Loucy (cell line): ENCODE results near the gene LCT.

ENCODE experiments used
- H2AFZ ChIP-seq: fragments of 200-600 bp; sonication (generic); 2 replicates; pipeline ENCODE4 v1.6.0; 2016; ENCODE audit warnings: antibody characterized with exemption, mild to moderate bottlenecking, low read length, moderate library complexity
- H3F3A ChIP-seq: fragments of 200-600 bp; 2 replicates; pipeline ENCODE4 v1.6.0; 2016; ENCODE audit warnings: antibody characterized with exemption, low read depth, mild to moderate bottlenecking
- H3K27me3 ChIP-seq: fragments of 200-600 bp; sonication (generic); 2 replicates; pipeline ENCODE4 v1.6.1; 2014; ENCODE audit warnings: low read length, mild to moderate bottlenecking; ENCODE audit not compliant: insufficient read depth, poor library complexity, severe bottlenecking
- H3K36me3 ChIP-seq: fragments of 200-600 bp; sonication (generic); 2 replicates; pipeline ENCODE4 v1.6.1; 2016; ENCODE audit warnings: low read length; ENCODE audit not compliant: insufficient read depth
- H3K4me1 ChIP-seq: fragments of 200-600 bp; sonication (generic); 2 replicates; pipeline ENCODE4 v1.5.1; 2014; ENCODE audit warnings: low read length, mild to moderate bottlenecking; ENCODE audit not compliant: insufficient read depth, poor library complexity, severe bottlenecking
- H3K4me2 ChIP-seq: fragments of 200-600 bp; sonication (generic); 2 replicates; pipeline ENCODE4 v1.6.0; 2014; ENCODE audit warnings: antibody characterized with exemption, low read length, low read depth, mild to moderate bottlenecking; ENCODE audit not compliant: poor library complexity, severe bottlenecking
- H3K4me3 ChIP-seq: fragments of 200-600 bp; sonication (generic); 2 replicates; pipeline ENCODE4 v1.5.1; 2014; ENCODE audit warnings: low read length, mild to moderate bottlenecking, mixed read lengths; ENCODE audit not compliant: poor library complexity, severe bottlenecking
- H3K79me2 ChIP-seq: fragments of 200-600 bp; sonication (generic); 2 replicates; pipeline ENCODE4 v1.6.1; 2014; ENCODE audit warnings: low read length; ENCODE audit not compliant: insufficient read depth
- H3K9ac ChIP-seq: fragments of 200-600 bp; sonication (generic); 2 replicates; pipeline ENCODE4 v1.6.0; 2014; ENCODE audit warnings: mild to moderate bottlenecking, low read depth, low read length, moderate library complexity; ENCODE audit not compliant: poor library complexity, severe bottlenecking
- H3K9me2 ChIP-seq: fragments of 200-600 bp; sonication (generic); replicated peaks from 2 replicates; pipeline ENCODE4 v1.6.1; 2016; ENCODE audit warnings: low read depth, low read length, mixed read lengths
- H3K9me3 ChIP-seq: fragments of 200-600 bp; sonication (generic); 2 replicates; pipeline ENCODE4 v1.6.1; 2014; ENCODE audit warnings: mild to moderate bottlenecking, antibody characterized with exemption, low read length, low read depth; ENCODE audit not compliant: insufficient read depth
- H4K20me1 ChIP-seq: fragments of 200-600 bp; sonication (generic); 2 replicates; pipeline ENCODE4 v1.6.0; 2014; ENCODE audit warnings: antibody characterized with exemption, low read length, mild to moderate bottlenecking; ENCODE audit not compliant: insufficient read depth, poor library complexity, severe bottlenecking
- EZH2phosphoT487 ChIP-seq: fragments of 200-600 bp; IDR thresholded peaks from 2 replicates; pipeline ENCODE4 v1.6.1; 2018; ENCODE audit warnings: antibody characterized with exemption, mild to moderate bottlenecking, moderate library complexity, borderline replicate concordance
- TF ChIP-seq, protein P1 (sequence below): fragments of 200-600 bp; sonication (generic); conservative IDR thresholded peaks from 2 replicates; pipeline ENCODE4 v1.5.1; 2014; ENCODE audit warnings: mild to moderate bottlenecking, antibody characterized with exemption, low read length

Gene LCT

DNA sequence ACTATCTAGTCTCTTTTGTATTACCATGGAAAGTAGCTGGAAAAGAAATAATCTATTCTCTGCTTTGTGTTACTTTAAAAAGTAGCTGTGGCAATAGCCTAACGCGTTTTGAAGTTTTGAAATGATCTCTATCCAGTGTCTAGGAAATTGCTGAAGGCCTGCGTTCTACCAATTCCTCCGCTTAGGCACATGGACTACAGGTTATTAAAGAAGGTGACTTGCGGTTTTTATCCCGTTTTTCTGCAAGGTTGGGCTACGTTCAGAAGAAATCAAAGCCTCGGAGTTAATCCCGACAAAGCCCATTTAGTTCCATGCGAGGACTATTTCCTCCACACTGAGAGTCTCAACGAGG lies 96.0 kb downstream of the LCT start:
- Histone ChIP-seq H2AFZ (peak overlapping the region; percentile 74; the same call in 1 of the 2 replicates), H3K79me2 (peaks cover 42% of the 10 kb centered on the region), H4K20me1 (peaks cover 42% of the 10 kb centered on the region), H3K9ac (no peak overlapping the region), H3K9me3 (no peaks in the 10 kb centered on the region), H3K4me2 (no peak overlapping the region), H3K4me3 (no peak overlapping the region), H3K36me3 (no peaks in the 10 kb centered on the region), H3K27me3 (peaks cover 5% of the 10 kb centered on the region), H3F3A (no peaks in the 10 kb centered on the region), H3K9me2 (no peaks in the 10 kb centered on the region; the same call in 1 of the 2 replicates), H3K4me1 (peaks cover 28% of the 10 kb centered on the region)
- TF ChIP-seq, protein P1, sequence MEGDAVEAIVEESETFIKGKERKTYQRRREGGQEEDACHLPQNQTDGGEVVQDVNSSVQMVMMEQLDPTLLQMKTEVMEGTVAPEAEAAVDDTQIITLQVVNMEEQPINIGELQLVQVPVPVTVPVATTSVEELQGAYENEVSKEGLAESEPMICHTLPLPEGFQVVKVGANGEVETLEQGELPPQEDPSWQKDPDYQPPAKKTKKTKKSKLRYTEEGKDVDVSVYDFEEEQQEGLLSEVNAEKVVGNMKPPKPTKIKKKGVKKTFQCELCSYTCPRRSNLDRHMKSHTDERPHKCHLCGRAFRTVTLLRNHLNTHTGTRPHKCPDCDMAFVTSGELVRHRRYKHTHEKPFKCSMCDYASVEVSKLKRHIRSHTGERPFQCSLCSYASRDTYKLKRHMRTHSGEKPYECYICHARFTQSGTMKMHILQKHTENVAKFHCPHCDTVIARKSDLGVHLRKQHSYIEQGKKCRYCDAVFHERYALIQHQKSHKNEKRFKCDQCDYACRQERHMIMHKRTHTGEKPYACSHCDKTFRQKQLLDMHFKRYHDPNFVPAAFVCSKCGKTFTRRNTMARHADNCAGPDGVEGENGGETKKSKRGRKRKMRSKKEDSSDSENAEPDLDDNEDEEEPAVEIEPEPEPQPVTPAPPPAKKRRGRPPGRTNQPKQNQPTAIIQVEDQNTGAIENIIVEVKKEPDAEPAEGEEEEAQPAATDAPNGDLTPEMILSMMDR = no peak
- no peak for TF ChIP-seq EZH2phosphoT487

DNA sequence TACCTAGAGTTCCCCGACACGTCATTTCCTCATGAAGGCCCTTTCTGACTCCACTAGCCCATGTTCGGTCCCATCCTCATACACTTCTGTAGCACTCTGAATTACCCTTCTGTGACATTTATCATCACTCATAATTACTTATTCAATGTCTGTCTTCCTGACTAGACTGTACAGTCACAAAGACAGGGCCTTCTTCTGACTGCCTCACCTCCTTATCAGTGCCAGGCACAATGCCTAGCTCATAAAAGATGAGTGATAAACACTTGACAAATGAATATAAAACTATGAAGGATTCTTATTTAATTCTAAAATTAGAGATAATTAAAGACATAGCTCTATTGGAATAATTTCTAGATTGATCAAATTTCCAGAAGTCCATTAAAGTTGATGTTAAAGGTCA lies 96.8 kb downstream of the LCT start:
- Histone ChIP-seq H3K79me2 (peaks cover 34% of the 10 kb centered on the region), H4K20me1 (peaks cover 34% of the 10 kb centered on the region), H3K4me3 (no peak overlapping the region), H3K4me2 (no peak overlapping the region), H2AFZ (no peak overlapping the region), H3K27me3 (peaks cover 5% of the 10 kb centered on the region), H3F3A (no peaks in the 10 kb centered on the region), H3K9ac (no peak overlapping the region), H3K9me3 (no peaks in the 10 kb centered on the region), H3K36me3 (no peaks in the 10 kb centered on the region), H3K4me1 (peaks cover 21% of the 10 kb centered on the region), H3K9me2 (no peaks in the 10 kb centered on the region; the same call in 1 of the 2 replicates)
- TF ChIP-seq, protein P1 = no peak
- TF ChIP-seq EZH2phosphoT487 = no peak
